ENCODE results near the gene FBXO47. TPM values are rescaled to one million over a fixed set of nuclear protein-coding genes. Genes with fewer than 3 reads are reported as not detected.

The FBXO47 gene
- total and polyA plus RNA-seq, 12 donors, result not detected

DNA sequence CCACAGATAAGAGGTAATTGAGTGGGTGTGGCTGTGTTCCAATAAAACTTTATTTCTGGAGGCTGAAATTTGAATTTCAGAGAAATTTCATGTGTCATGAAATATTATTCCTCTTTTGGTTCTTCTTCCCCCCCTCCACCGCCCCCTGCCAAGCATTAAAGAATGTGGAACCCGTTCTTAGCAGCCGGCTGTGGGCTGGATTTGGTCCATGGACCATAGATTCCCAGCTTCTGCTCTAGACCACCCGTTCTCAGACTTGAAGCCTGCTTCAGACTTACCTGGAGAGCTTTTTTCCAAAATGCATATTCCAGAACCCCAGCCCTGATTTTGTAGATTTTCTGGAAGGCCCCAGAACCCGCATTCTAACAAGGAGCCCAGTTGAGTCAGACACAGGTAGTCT lies 56.9 kb downstream of the FBXO47 start:
- ATAC-seq (no peak), DNase-seq (no peak)
- TF ChIP-seq, protein P1, sequence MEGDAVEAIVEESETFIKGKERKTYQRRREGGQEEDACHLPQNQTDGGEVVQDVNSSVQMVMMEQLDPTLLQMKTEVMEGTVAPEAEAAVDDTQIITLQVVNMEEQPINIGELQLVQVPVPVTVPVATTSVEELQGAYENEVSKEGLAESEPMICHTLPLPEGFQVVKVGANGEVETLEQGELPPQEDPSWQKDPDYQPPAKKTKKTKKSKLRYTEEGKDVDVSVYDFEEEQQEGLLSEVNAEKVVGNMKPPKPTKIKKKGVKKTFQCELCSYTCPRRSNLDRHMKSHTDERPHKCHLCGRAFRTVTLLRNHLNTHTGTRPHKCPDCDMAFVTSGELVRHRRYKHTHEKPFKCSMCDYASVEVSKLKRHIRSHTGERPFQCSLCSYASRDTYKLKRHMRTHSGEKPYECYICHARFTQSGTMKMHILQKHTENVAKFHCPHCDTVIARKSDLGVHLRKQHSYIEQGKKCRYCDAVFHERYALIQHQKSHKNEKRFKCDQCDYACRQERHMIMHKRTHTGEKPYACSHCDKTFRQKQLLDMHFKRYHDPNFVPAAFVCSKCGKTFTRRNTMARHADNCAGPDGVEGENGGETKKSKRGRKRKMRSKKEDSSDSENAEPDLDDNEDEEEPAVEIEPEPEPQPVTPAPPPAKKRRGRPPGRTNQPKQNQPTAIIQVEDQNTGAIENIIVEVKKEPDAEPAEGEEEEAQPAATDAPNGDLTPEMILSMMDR (IDR thresholded peaks at IDR 0.05), result no peak
- H3K27ac ChIP-seq, result no peak overlapping the region
- H3K9me3 ChIP-seq, result no peaks in the 10 kb centered on the region
- intact Hi-C loops (cut with DNase I), result loop anchor here in 3 of 10 donors (5.0 to 10.0 kb wide), 2 partner anchors 38 to 76 kb away; partner anchors contain the start of gene LASP1 (in 2 of the 3)
- H3K36me3 ChIP-seq, result peaks cover 0 to 77% (median 7%) of the 10 kb centered on the region in 9 donors
- no peak overlapping the region for H3K4me3 ChIP-seq
- no peaks in the 10 kb centered on the region for H3K27me3 ChIP-seq
- 75 to 87% methylated on average over 5 of the region's 5 CpGs for whole genome bisulfite sequencing, 2 donors
- H3K4me1 ChIP-seq, result peaks cover 38 to 90% (median 69%) of the 10 kb centered on the region in 9 donors

DNA sequence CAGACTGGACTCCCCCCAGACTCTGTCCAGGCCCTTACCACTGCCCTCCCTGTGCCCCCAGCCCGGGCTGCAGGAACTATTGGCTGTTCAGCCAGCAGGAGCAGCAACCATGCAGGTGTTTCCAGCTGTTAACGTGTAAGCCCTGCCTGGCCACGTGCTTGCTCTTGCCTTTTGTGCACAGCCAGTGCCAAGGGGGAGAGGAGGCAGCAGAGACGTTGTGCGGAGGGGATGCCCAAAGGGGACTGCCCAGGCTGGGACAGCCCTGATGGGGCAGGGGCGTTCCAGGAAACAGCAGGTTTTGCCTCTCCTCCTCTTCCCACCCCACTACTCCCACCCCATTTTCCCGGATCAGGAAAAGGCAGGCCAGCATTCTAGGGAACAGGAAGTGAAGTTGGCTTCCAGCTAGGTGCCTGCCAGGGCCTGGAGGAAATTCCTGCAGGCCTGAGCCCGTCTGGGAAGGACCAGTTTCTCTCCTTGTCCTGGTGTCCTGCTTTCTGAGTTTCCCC lies 58.5 kb downstream of the FBXO47 start:
- intact Hi-C loops (cut with DNase I), result loop anchor here in 3 of 10 donors (5.0 kb wide), 1 partner anchor 36 kb away; the partner anchor contains the start of gene LASP1 (in 3 of the 3)
- DNase-seq, result no peak
- TF ChIP-seq, protein P1 (IDR thresholded peaks at IDR 0.05), result no peak
- H3K36me3 ChIP-seq, result peaks cover 0 to 76% (median 0%) of the 10 kb centered on the region in 9 donors
- peak overlapping the region in 9 of 10 donors; percentile 9 to 79 (median 68) for H3K27ac ChIP-seq
- ATAC-seq, result peak; percentile 16 to 35 (median 27)
- peaks cover 38 to 76% (median 65%) of the 10 kb centered on the region in 9 donors for H3K4me1 ChIP-seq
- no peaks in the 10 kb centered on the region for H3K9me3 ChIP-seq
- H3K27me3 ChIP-seq, result no peaks in the 10 kb centered on the region
- peak overlapping the region in 1 of 10 donors; percentile 23 for H3K4me3 ChIP-seq
- WGBS, 2 donors, result 36 to 47% methylated on average over 8 of the region's 8 CpGs

DNA sequence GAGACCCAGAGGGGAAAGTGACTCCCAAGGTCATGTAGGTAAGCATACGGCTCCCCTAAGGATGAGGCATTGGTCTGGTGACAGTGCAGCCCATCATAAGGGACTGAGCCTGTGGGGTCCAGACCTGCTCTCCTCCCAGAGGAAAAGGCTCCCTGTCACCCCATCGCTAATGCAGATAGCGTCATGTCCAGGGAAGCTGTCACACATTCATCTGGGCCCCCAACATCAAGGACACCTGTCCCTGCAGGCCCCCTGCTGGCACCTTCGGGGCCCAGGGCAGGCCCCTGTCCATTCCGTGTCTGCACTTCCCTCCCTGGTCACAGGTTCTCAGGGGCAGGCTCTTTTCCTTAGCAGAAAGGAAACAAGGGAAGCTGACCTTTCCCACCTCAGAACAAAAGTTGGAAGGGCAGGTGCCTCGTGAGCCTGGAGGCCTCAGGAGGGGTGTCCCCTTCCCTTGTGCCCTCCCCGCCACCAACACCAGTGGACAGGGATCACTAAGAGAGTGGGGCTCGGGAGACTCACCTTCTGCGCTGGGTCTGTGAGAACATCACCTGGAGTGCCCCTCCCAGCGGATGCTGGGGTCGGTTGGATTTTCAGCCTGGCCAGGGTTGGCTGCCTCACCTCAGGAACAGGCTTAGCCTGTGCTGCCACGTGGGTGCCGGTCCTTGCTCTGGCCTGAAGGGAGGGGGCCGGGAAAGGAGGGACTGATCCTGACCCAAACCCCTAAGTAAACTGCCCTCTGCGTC lies 59.1 kb downstream of the FBXO47 start:
- Histone ChIP-seq H3K4me3 (peak overlapping the region in 1 of 10 donors; percentile 23), H3K36me3 (peaks cover 0 to 76% (median 3%) of the 10 kb centered on the region in 9 donors), H3K9me3 (no peaks in the 10 kb centered on the region), H3K27me3 (no peaks in the 10 kb centered on the region), H3K4me1 (peaks cover 37 to 78% (median 62%) of the 10 kb centered on the region in 9 donors), H3K27ac (peak overlapping the region in 9 of 10 donors; percentile 9 to 79 (median 68))
- DNase-seq, result no peak
- ATAC-seq, result peak in 7 of 8 donors; percentile 3 to 35 (median 16)
- WGBS, 2 donors, result 62 to 67% methylated on average over 15 of the region's 15 CpGs
- TF ChIP-seq, protein P1 (IDR thresholded peaks at IDR 0.05), result no peak
- intact Hi-C loops (cut with DNase I), result loop anchor here in 3 of 10 donors (5.0 kb wide), 1 partner anchor 36 kb away; the partner anchor contains the start of gene LASP1 (in 3 of the 3)

DNA sequence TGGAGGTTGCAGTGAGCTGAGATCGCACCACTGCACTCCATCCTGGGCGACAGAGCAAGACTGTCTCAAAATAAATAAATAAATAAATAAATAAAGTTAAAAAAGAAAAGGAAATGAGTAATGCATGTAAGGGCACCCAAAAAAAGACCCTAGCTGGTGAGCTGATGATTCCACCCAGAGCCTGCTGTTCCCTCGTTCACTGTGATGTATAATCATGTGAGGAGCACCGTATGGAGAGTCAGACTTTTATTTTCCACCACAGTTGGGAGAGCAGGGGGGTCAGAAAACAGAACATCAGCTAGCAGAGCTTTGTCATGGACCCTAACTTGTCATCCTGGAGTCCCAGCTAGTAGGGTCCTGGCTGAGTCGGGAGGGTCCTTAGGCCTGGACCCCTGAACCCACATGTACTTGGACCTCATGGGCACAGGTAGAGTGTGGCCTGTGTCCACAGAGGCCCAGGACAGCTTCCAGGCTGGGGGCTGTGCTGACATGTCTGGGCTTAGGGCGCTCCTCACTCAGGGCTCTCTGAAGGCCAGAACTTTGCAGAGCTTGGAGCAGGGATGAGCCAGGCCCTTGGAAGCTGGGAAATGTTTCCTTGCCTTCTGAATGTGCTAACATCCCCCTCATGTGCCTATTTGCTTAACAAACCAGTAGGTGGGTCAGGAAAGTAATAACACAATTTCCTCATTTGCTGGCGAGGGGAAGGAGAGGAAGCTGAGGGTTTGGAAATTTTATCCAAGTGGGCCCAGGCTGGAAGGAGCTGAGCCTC lies 60.6 kb downstream of the FBXO47 start:
- H3K27me3 ChIP-seq, result no peaks in the 10 kb centered on the region
- no peak for DNase-seq
- peak overlapping the region in 7 of 10 donors; percentile 30 to 79 (median 69) for H3K27ac ChIP-seq
- peaks cover 26 to 78% (median 60%) of the 10 kb centered on the region in 9 donors for H3K4me1 ChIP-seq
- ATAC-seq, result peak in 7 of 8 donors; percentile 9 to 57 (median 21)
- no peaks in the 10 kb centered on the region for H3K9me3 ChIP-seq
- 70 to 78% methylated on average over 7 of the region's 7 CpGs for WGBS, 2 donors
- TF ChIP-seq, protein P1 (IDR thresholded peaks at IDR 0.05), result peak in 1 of 9 donors; percentile 11
- H3K36me3 ChIP-seq, result peaks cover 0 to 74% (median 3%) of the 10 kb centered on the region in 9 donors
- H3K4me3 ChIP-seq, result no peak overlapping the region
- intact Hi-C loops (cut with DNase I), result loop anchor here in 3 of 10 donors (5.0 kb wide), 1 partner anchor 34 kb away; the partner anchor contains the start of gene LASP1 (in 3 of the 3)

Measured in heart right ventricle (tissue), 16 donors.